Lung (tissue), 12 donors: ENCODE results near the gene PRKCSH. TPM values are rescaled to one million over a fixed set of nuclear protein-coding genes. Genes with fewer than 3 reads are reported as not detected.

ENCODE experiments used
- ATAC-seq: fragments of 200-7000 bp; cut with Tn5 transposase; one replicate; pipeline ENCODE4 v1.9.1; 2020; ENCODE audit warnings: moderate number of reproducible peaks; ENCODE audit not compliant: insufficient read depth, low FRiP score
- DNase-seq, 3 donors: peaks; one replicate each; pipeline ENCODE4 v3.0.0-alpha.2; 2013 to 2017
- H3K27ac ChIP-seq, 2 donors: one replicate each; pipeline ENCODE4 v1.5.1; 2013; ENCODE audit warnings: mild to moderate bottlenecking in 2 of 2, moderate library complexity in 2 of 2, control low read depth in 1 of 2, inconsistent platforms in 1 of 2, low read depth in 1 of 2, low read length in 1 of 2
- H3K27me3 ChIP-seq, 3 donors: one replicate each; pipeline ENCODE4 v1.5.1; 2013; ENCODE audit warnings: low read length in 2 of 3; ENCODE audit not compliant: control insufficient read depth in 3 of 3, insufficient read depth in 3 of 3
- H3K36me3 ChIP-seq, 4 donors: one replicate each; pipeline ENCODE4 v1.5.1; 2013; ENCODE audit warnings: low read length in 4 of 4, mild to moderate bottlenecking in 1 of 4, moderate library complexity in 1 of 4; ENCODE audit not compliant: control insufficient read depth in 4 of 4, insufficient read depth in 4 of 4
- H3K4me1 ChIP-seq, 5 donors: one replicate each; pipeline ENCODE4 v1.5.1; 2013; ENCODE audit warnings: low read length in 5 of 5, mild to moderate bottlenecking in 2 of 5, moderate library complexity in 1 of 5; ENCODE audit not compliant: control insufficient read depth in 5 of 5, insufficient read depth in 5 of 5
- H3K4me3 ChIP-seq: one replicate; pipeline ENCODE4 v1.5.1; 2013; ENCODE audit warnings: mild to moderate bottlenecking, control low read depth, moderate library complexity
- H3K9ac ChIP-seq, 2 donors: one replicate each; pipeline ENCODE4 v1.5.1; 2013; ENCODE audit warnings: low read length in 2 of 2, control low read depth in 1 of 2; ENCODE audit not compliant: insufficient read depth in 1 of 2
- H3K9me3 ChIP-seq, 4 donors: one replicate each; pipeline ENCODE4 v1.5.1; 2013; ENCODE audit warnings: low read length in 3 of 4, mild to moderate bottlenecking in 1 of 4, moderate library complexity in 1 of 4; ENCODE audit not compliant: control insufficient read depth in 4 of 4, insufficient read depth in 3 of 4
- CTCF ChIP-seq: IDR thresholded peaks from 2 replicates; pipeline ENCODE4 v1.5.1; 2012; ENCODE audit warnings: mild to moderate bottlenecking; ENCODE audit errors: control extremely low read depth, extremely low read depth
- WGBS, 2 donors: extraction: QIAGEN DNeasy Blood & Tissue Kit; methylation state at CpG; one replicate each; pipeline ENCODE4 v1.1.7; 2013; 5-methylcytosine and 5-hydroxymethylcytosine counted together
- polyA plus RNA-seq, 2 donors: library from polyadenylated mRNA; stranded (reverse); fragments of 200-250 nt; gene quantifications; one replicate each; pipeline ENCODE4 v1.2.1, GENCODE V29; 2013
- total RNA-seq, 2 donors: library from RNA; depleted of rRNA in 1 of 2; stranded (reverse); fragments of >200 nt in 1 of 2; gene quantifications; one replicate each; pipeline ENCODE4 v1.2.1, GENCODE V29; 2014 to 2021
- donor health status: control.
- donor health status: control.
- donor health status: Bipolar disorder and iron deficiency.
- donor health status: healthy.
- donor health status: DM: yes; HTN: yes; CAD: no.

The PRKCSH gene
- total and polyA plus RNA-seq, 4 donors, result 115 to 315 (median 158) TPM

- Histone ChIP-seq H3K4me1 (peaks cover 0 to 14% (median 0%) of the 10 kb centered on the region in 5 donors), H3K9ac (no peak overlapping the region), H3K36me3 (peaks cover 0 to 4% (median 1%) of the 10 kb centered on the region in 4 donors), H3K9me3 (no peaks in the 10 kb centered on the region), H3K27me3 (peaks cover 0 to 42% (median 31%) of the 10 kb centered on the region in 3 donors), H3K27ac (no peak overlapping the region), H3K4me3 (no peak overlapping the region)
- TF ChIP-seq CTCF, result no peak
- WGBS, 2 donors, result 6 to 19% methylated on average over 42 to 86 of the region's 86 CpGs
- ATAC-seq, result no peak
- DNase-seq, result no peak
These were observed 44.7 kb downstream of the PRKCSH start for GRCh38 chr19:11479898-11480714.

GRCh38 chr19:11480715-11481533 lies 45.5 kb downstream of the PRKCSH start, which contains the start of gene ELAVL3:
Gene ELAVL3, minus strand, starts transcription at chr19:11481046. Its CDS starts 438 bp downstream, at chr19:11480608.
- TF ChIP-seq CTCF, result no peak
- no peak within 1 kb of the TSS for H3K9ac ChIP-seq
- peaks cover 0 to 14% (median 0%) of the 10 kb centered on the region in 5 donors for H3K4me1 ChIP-seq
- H3K36me3 ChIP-seq, result peaks cover 0 to 8% (median 1%) of the 10 kb centered on the region in 4 donors
- peaks cover 0 to 42% (median 31%) of the 10 kb centered on the region in 3 donors for H3K27me3 ChIP-seq
- no peak within 1 kb of the TSS for H3K4me3 ChIP-seq
- no peak within 1 kb of the TSS for H3K27ac ChIP-seq
- DNase-seq, result peak in 1 of 3 donors; percentile 3
- 10 to 22% methylated on average over 53 to 77 of the region's 77 CpGs for WGBS, 2 donors
- H3K9me3 ChIP-seq, result no peaks in the 10 kb centered on the region
- ATAC-seq, result no peak

- no peak overlapping the region for H3K9ac ChIP-seq
- H3K4me3 ChIP-seq, result no peak overlapping the region
- no peaks in the 10 kb centered on the region for H3K9me3 ChIP-seq
- no peak for TF ChIP-seq CTCF
- WGBS, 2 donors, result 3 to 4% methylated on average over 49 to 50 of the region's 50 CpGs
- peaks cover 0 to 8% (median 4%) of the 10 kb centered on the region in 4 donors for H3K36me3 ChIP-seq
- DNase-seq (peak; percentile 65 to 74 (median 73)), ATAC-seq (peak; percentile 66)
- peaks cover 0 to 14% (median 0%) of the 10 kb centered on the region in 5 donors for H3K4me1 ChIP-seq
- peaks cover 0 to 42% (median 31%) of the 10 kb centered on the region in 3 donors for H3K27me3 ChIP-seq
- H3K27ac ChIP-seq, result no peak overlapping the region
These were observed 46.3 kb downstream of the PRKCSH start for GRCh38 chr19:11481534-11482383.
